NK-92 (cell line): Measurements from ENCODE around the gene GPR27.

Experiments used
- DNase-seq: peaks from one replicate; lab custom pipeline; 2025; ENCODE audit not compliant: unreplicated experiment; lab: John Stamatoyannopoulos, UW

GPR27 gene

GRCh38 chr3:71732637-71733036 is 21.0 kb upstream of the GPR27 start:
- DNase-seq, result no peak

- DNase-seq, result no peak
Measured at GRCh38 chr3:71733319-71733718, 20.3 kb upstream of the GPR27 start.

GRCh38 chr3:71734881-71735280 is 18.8 kb upstream of the GPR27 start:
- DNase-seq, result no peak

GRCh38 chr3:71742621-71743020 is 11.0 kb upstream of the GPR27 start:
- DNase-seq, result no peak

GRCh38 chr3:71744738-71745137 is 8.9 kb upstream of the GPR27 start:
- no peak for DNase-seq

GRCh38 chr3:71751602-71752001 is 2.1 kb upstream of the GPR27 start:
- no peak for DNase-seq

GRCh38 chr3:71752831-71753700 is 589 bp upstream of the GPR27 start:
- DNase-seq, result no peak

- no peak for DNase-seq
Measured at GRCh38 chr3:71754610-71755253, 1.1 kb downstream of the GPR27 start.

- no peak for DNase-seq
Measured at GRCh38 chr3:71758091-71758490, 4.4 kb downstream of the GPR27 start.

- DNase-seq, result no peak
Measured at GRCh38 chr3:71759401-71759800, 5.7 kb downstream of the GPR27 start.

GRCh38 chr3:71760140-71760539 is 6.5 kb downstream of the GPR27 start:
- no peak for DNase-seq

- no peak for DNase-seq
Measured at GRCh38 chr3:71763426-71763825, 9.8 kb downstream of the GPR27 start.

GRCh38 chr3:71771126-71771525 is 17.5 kb downstream of the GPR27 start:
- DNase-seq, result no peak

GRCh38 chr3:71771884-71772283 is 18.2 kb downstream of the GPR27 start:
- no peak for DNase-seq

- DNase-seq, result no peak
Measured at GRCh38 chr3:71776538-71776937, 22.9 kb downstream of the GPR27 start.

- DNase-seq, result no peak
Measured at GRCh38 chr3:71778353-71778752, 24.7 kb downstream of the GPR27 start.

GRCh38 chr3:71779674-71780377 is 26.2 kb downstream of the GPR27 start:
- no peak for DNase-seq

- DNase-seq, result no peak
Measured at GRCh38 chr3:71780430-71780829, 26.8 kb downstream of the GPR27 start.

- DNase-seq, result no peak
Measured at GRCh38 chr3:71783152-71783551, 29.5 kb downstream of the GPR27 start.

GRCh38 chr3:71784201-71784913 is 30.7 kb downstream of the GPR27 start:
- DNase-seq, result no peak

GRCh38 chr3:71784914-71785531 is 31.4 kb downstream of the GPR27 start, which contains the start of gene PROK2:
Gene PROK2, minus strand, starts transcription at chr3:71785148. Its CDS starts 96 bp downstream, at chr3:71785052.
- DNase-seq, result no peak
